ENCODE measurements around the gene PHF21B.

DNA sequence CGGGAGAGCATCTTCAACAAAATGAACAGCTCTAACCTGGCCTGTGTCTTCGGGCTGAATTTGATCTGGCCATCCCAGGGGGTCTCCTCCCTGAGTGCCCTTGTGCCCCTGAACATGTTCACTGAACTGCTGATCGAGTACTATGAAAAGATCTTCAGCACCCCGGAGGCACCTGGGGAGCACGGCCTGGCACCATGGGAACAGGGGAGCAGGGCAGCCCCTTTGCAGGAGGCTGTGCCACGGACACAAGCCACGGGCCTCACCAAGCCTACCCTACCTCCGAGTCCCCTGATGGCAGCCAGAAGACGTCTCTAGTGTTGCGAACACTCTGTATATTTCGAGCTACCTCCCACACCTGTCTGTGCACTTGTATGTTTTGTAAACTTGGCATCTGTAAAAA, 147.5 kb downstream of the PHF21B start:
- TF ChIP-seq ARNT (IDR thresholded peaks at IDR 0.05) (no peak), CTBP1 (IDR thresholded peaks at IDR 0.05; ENCODE audit: borderline replicate concordance) (no peak), ZNF384 (IDR thresholded peaks at IDR 0.05) (no peak), LEF1 (IDR thresholded peaks at IDR 0.05; ENCODE audit: borderline replicate concordance) (no peak), TARDBP (IDR thresholded peaks at IDR 0.05) (no peak), NFRKB (IDR thresholded peaks at IDR 0.05) (no peak), ELF4 (IDR thresholded peaks at IDR 0.05) (no peak), BHLHE40 (IDR thresholded peaks at IDR 0.05; ENCODE audit: borderline replicate concordance) (no peak), FOXM1 (IDR thresholded peaks at IDR 0.05; ENCODE audit: borderline replicate concordance) (no peak), SP1 (IDR thresholded peaks at IDR 0.05) (no peak), FOXA1 (IDR thresholded peaks at IDR 0.05) (no peak), SUZ12 (IDR thresholded peaks at IDR 0.05) (no peak), L3MBTL2 (conservative IDR thresholded peaks at IDR 0.05) (no peak), FOXK2 (IDR thresholded peaks at IDR 0.05) (no peak)

Measured in HEK293T (cell line).